Upper lobe of left lung (tissue), 6 donors: Measurements from ENCODE around the gene CADPS. TPM values are rescaled to one million over a fixed set of nuclear protein-coding genes. Genes with fewer than 3 reads are reported as not detected.

Source experiments
- ATAC-seq, 2 donors: fragments of 200-7000 bp; cut with Tn5 transposase; one replicate each; pipeline ENCODE4 v1.9.1; 2022; ENCODE audit warnings: mild to moderate bottlenecking in 2 of 2, moderate library complexity in 2 of 2; ENCODE audit not compliant: low FRiP score in 2 of 2
- DNase-seq, 2 donors: peaks; one replicate each; pipeline ENCODE4 v3.0.0-alpha.2; 2019 to 2020
- H3K27ac ChIP-seq, 4 donors: fragments of 200-600 bp; sonication (generic); one replicate each; pipeline ENCODE4 v1.5.1; 2016 to 2019
- H3K27me3 ChIP-seq, 4 donors: fragments of 200-600 bp; sonication (generic); one replicate each; pipeline ENCODE4 v1.5.1; 2017 to 2019
- H3K36me3 ChIP-seq, 4 donors: fragments of 200-600 bp; sonication (generic); one replicate each; pipeline ENCODE4 v1.5.1; 2016 to 2019
- H3K4me1 ChIP-seq, 4 donors: fragments of 200-600 bp; sonication (generic); one replicate each; pipeline ENCODE4 v1.5.1; 2018 to 2019
- H3K4me3 ChIP-seq, 4 donors: fragments of 200-600 bp; sonication (generic); one replicate each; pipeline ENCODE4 v1.5.1; 2017 to 2019; ENCODE audit warnings: mild to moderate bottlenecking in 2 of 4, moderate library complexity in 1 of 4
- H3K9me3 ChIP-seq, 4 donors: fragments of 200-600 bp; sonication (generic); one replicate each; pipeline ENCODE4 v1.5.1; 2018 to 2019
- EP300 ChIP-seq, 4 donors: sonication (generic); formaldehyde crosslinking; IDR thresholded peaks; one replicate each; pipeline ENCODE4 v1.5.1; 2017; ENCODE audit warnings: antibody characterized with exemption in 4 of 4, control low read depth in 2 of 4
- POLR2A ChIP-seq, 4 donors: fragments of 450-650 bp; IDR thresholded peaks; one replicate each; pipeline ENCODE4 v1.5.1; 2016 to 2017; ENCODE audit warnings: antibody characterized with exemption in 4 of 4, mild to moderate bottlenecking in 2 of 4
- POLR2AphosphoS5 ChIP-seq, 2 donors: sonication (generic); formaldehyde crosslinking; IDR thresholded peaks; one replicate each; pipeline ENCODE4 v1.5.1; 2017; ENCODE audit warnings: antibody characterized with exemption in 2 of 2
- WGBS, 2 donors: methylation state at CpG; one replicate each; pipeline ENCODE4 v1.1.5; 2017 to 2018; 5-methylcytosine and 5-hydroxymethylcytosine counted together
- total RNA-seq, 6 donors: library from RNA; depleted of rRNA in 4 of 6; stranded (reverse); fragments of >200 nt in 4 of 6; gene quantifications; one replicate each; pipeline versions ENCODE4 v1.1.0 to v1.2.1, GENCODE V29; 2016 to 2021
- TF ChIP-seq, protein P1 (sequence below), 6 experiments: fragments of 450-650 bp in 4 of 6; fragments of 200-600 bp in 2 of 6; sonication (generic) in 2 of 6; IDR thresholded peaks; one replicate each; pipeline ENCODE4 v1.5.1; 2016 to 2019; ENCODE audit warnings: antibody characterized with exemption in 6 of 6
- donor health status: DM: no; HTN: no; CAD: no; lungs with moderate emphysema.
- donor health status: DM: no; HTN: yes; CAD: no; lungs with severe emphysema.

Gene CADPS
- total RNA-seq, 6 donors from 2014 or later = 0.29 to 1.5 (median 1.2) TPM; not detected in 3

DNA sequence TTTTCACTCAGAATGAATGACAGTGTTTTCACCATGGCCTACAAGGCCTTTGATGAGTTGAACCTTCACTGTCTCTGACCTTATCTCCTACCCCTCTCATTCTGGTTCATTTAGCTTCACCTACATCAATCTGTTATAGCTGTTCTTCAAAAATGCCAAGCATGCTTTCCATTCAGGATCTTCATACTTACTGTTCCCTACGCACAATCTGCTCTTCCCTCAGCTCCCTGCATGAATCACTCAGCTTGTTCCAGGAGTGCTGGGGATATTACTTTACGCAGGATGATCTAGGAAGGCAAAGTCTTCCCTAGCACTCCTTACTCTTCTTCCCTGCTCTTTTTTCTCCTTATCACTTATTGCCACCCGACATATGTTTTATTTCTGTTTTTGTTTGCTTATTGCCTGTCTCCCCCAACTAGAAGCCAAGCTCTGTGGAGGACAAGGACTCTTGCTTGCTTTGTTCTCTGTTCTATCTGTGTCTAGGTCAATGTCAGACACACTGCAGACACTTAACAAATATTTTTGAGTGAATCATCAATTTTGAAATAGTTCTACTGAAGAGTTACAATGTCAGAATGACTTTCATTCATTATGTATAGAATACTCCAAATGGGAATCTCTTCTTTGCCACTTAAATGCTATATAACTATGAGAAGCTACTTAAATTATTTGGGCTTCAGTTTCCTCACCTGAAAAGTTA is 263.5 kb downstream of the CADPS start:
- H3K27me3 ChIP-seq = no peaks in the 10 kb centered on the region
- WGBS, 2 donors = 69 to 90% methylated on average over 3 of the region's 3 CpGs
- H3K27ac ChIP-seq = no peak overlapping the region
- no peaks in the 10 kb centered on the region for H3K9me3 ChIP-seq
- H3K36me3 ChIP-seq = no peaks in the 10 kb centered on the region
- ATAC-seq (no peak), DNase-seq (no peak)
- peaks cover 0 to 3% (median 1%) of the 10 kb centered on the region in 4 donors for H3K4me1 ChIP-seq
- TF ChIP-seq EP300 (IDR thresholded peaks at IDR 0.05) = no peak
- no peak overlapping the region for H3K4me3 ChIP-seq

- peaks cover 0 to 8% (median 2%) of the 10 kb centered on the region in 4 donors for H3K4me1 ChIP-seq
- no peaks in the 10 kb centered on the region for H3K27me3 ChIP-seq
- H3K9me3 ChIP-seq = no peaks in the 10 kb centered on the region
- DNase-seq (peak in 1 of 2 donors; percentile 90), ATAC-seq (peak; percentile 70 to 91)
- no peak overlapping the region for H3K4me3 ChIP-seq
- H3K36me3 ChIP-seq = no peaks in the 10 kb centered on the region
- peak; percentile 31 to 78 for TF ChIP-seq POLR2AphosphoS5 (IDR thresholded peaks at IDR 0.05)
- TF ChIP-seq, protein P1, sequence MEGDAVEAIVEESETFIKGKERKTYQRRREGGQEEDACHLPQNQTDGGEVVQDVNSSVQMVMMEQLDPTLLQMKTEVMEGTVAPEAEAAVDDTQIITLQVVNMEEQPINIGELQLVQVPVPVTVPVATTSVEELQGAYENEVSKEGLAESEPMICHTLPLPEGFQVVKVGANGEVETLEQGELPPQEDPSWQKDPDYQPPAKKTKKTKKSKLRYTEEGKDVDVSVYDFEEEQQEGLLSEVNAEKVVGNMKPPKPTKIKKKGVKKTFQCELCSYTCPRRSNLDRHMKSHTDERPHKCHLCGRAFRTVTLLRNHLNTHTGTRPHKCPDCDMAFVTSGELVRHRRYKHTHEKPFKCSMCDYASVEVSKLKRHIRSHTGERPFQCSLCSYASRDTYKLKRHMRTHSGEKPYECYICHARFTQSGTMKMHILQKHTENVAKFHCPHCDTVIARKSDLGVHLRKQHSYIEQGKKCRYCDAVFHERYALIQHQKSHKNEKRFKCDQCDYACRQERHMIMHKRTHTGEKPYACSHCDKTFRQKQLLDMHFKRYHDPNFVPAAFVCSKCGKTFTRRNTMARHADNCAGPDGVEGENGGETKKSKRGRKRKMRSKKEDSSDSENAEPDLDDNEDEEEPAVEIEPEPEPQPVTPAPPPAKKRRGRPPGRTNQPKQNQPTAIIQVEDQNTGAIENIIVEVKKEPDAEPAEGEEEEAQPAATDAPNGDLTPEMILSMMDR (IDR thresholded peaks at IDR 0.05) = no peak
- TF ChIP-seq POLR2A (IDR thresholded peaks at IDR 0.05) = no peak
- peak in 3 of 4 donors; percentile 33 to 90 (median 57) for TF ChIP-seq EP300 (IDR thresholded peaks at IDR 0.05)
- peak overlapping the region; percentile 69 to 86 (median 78) for H3K27ac ChIP-seq
- 59 to 62% methylated on average over 8 to 10 of the region's 10 CpGs for WGBS, 2 donors
Measured at GRCh38 chr3:62607287-62608029, 267.8 kb downstream of the CADPS start.

GRCh38 chr3:62605413-62606068 is 269.7 kb downstream of the CADPS start:
- peak overlapping the region in 1 of 4 donors; percentile 40 for H3K27ac ChIP-seq
- DNase-seq (no peak), ATAC-seq (no peak)
- no peak overlapping the region for H3K4me3 ChIP-seq
- H3K27me3 ChIP-seq = no peaks in the 10 kb centered on the region
- H3K4me1 ChIP-seq = peaks cover 0 to 12% (median 2%) of the 10 kb centered on the region in 4 donors
- no peaks in the 10 kb centered on the region for H3K36me3 ChIP-seq
- no peaks in the 10 kb centered on the region for H3K9me3 ChIP-seq
- 58 to 61% methylated on average over 3 of the region's 3 CpGs for WGBS, 2 donors
- TF ChIP-seq POLR2A (IDR thresholded peaks at IDR 0.05) = no peak
- TF ChIP-seq POLR2AphosphoS5 (IDR thresholded peaks at IDR 0.05) = no peak
- no peak for TF ChIP-seq EP300 (IDR thresholded peaks at IDR 0.05)

- WGBS, 2 donors = 81 to 83% methylated on average over 1 of the region's 1 CpG
- no peak overlapping the region for H3K4me3 ChIP-seq
- no peak for ATAC-seq
- no peaks in the 10 kb centered on the region for H3K9me3 ChIP-seq
- no peak for DNase-seq
- no peaks in the 10 kb centered on the region for H3K27me3 ChIP-seq
- H3K4me1 ChIP-seq = peaks cover 0 to 12% (median 2%) of the 10 kb centered on the region in 4 donors
- no peak overlapping the region for H3K27ac ChIP-seq
- no peaks in the 10 kb centered on the region for H3K36me3 ChIP-seq
- TF ChIP-seq POLR2A (IDR thresholded peaks at IDR 0.05) (no peak), POLR2AphosphoS5 (IDR thresholded peaks at IDR 0.05) (no peak), EP300 (IDR thresholded peaks at IDR 0.05) (no peak)
- TF ChIP-seq, protein P1 (IDR thresholded peaks at IDR 0.05) = no peak
Measured at GRCh38 chr3:62604751-62605351, 270.4 kb downstream of the CADPS start.

DNA sequence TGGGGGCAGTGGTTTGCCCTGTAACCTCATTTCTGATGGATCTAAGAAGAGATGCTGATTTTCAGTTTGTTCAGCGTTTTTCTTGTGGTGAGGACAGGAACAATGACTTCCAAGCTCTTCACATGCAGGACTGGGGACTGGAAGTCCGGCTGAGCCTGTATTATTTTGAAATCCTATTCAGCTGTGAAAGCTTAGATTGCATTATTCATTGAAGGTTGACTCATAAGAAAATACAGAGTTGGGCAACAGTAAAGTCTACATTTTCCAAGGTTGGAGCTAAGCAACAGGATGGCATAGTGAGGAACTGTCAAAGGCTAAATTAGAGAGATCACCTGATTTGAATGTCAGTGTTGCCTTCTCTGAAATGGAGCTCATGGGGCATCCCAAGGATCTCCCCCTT is 270.9 kb downstream of the CADPS start:
- peak in 1 of 2 donors; percentile 36 for ATAC-seq
- 26 to 53% methylated on average over 2 of the region's 2 CpGs for WGBS, 2 donors
- TF ChIP-seq POLR2AphosphoS5 (IDR thresholded peaks at IDR 0.05) (peak in 1 of 2 donors; percentile 18), EP300 (IDR thresholded peaks at IDR 0.05) (peak in 1 of 4 donors; percentile 43), POLR2A (IDR thresholded peaks at IDR 0.05) (no peak)
- Histone ChIP-seq H3K9me3 (no peaks in the 10 kb centered on the region), H3K27ac (peak overlapping the region in 1 of 4 donors; percentile 12), H3K27me3 (no peaks in the 10 kb centered on the region), H3K4me1 (peaks cover 0 to 12% (median 2%) of the 10 kb centered on the region in 4 donors), H3K36me3 (no peaks in the 10 kb centered on the region), H3K4me3 (no peak overlapping the region)
- peak in 1 of 2 donors; percentile 40 for DNase-seq
